H1 (cell line): Measurements from ENCODE around the gene ZBTB14. TPM values are rescaled to one million over a fixed set of nuclear protein-coding genes. Genes with fewer than 3 reads are reported as not detected.

Experiments used
- CHD7 ChIP-seq: fragments of 300-600 bp; sonication (generic); IDR thresholded peaks from 2 replicates; pipeline ENCODE4 v1.7.1; 2012; ENCODE audit warnings: low read length, moderate library complexity, mild to moderate bottlenecking, inconsistent platforms; ENCODE audit not compliant: insufficient replicate concordance
- EP300 ChIP-seq, 2 experiments: IDR thresholded peaks; 1 replicate in 1 of 2; 2 replicates in 1 of 2; pipeline ENCODE4 v1.6.1; 2011 to 2012; ENCODE audit warnings: low read depth in 2 of 2, low read length in 2 of 2, mild to moderate bottlenecking in 2 of 2, borderline replicate concordance in 1 of 2, inconsistent platforms in 1 of 2, moderate library complexity in 1 of 2
- RAD21 ChIP-seq, 2 experiments: IDR thresholded peaks in 1 of 2; conservative IDR thresholded peaks in 1 of 2; 2 replicates each; pipeline ENCODE4 v1.6.1; 2011; ENCODE audit warnings: low read depth in 2 of 2, low read length in 2 of 2, improper control_type of control experiment in 1 of 2, inconsistent platforms in 1 of 2, mild to moderate bottlenecking in 1 of 2, moderate library complexity in 1 of 2
- SP1 ChIP-seq: IDR thresholded peaks from 2 replicates; pipeline ENCODE4 v1.6.1; 2011; ENCODE audit warnings: low read depth, low read length
- polyA plus RNA-seq, 7 experiments: library from polyadenylated mRNA; depleted of rRNA in 3 of 7; stranded (reverse) in 5 of 7; unstranded in 2 of 7; fragments of >200 nt in 5 of 7; fragments of 200-250 nt in 2 of 7; gene quantifications; 1 replicate in 5 of 7; 2 replicates in 1 of 7; 4 replicates in 1 of 7; pipeline versions ENCODE4 v1.2.1 to v1.2.3, GENCODE V29; 2011 to 2013; ENCODE audit warnings: missing spikeins in 2 of 7, mixed read lengths in 2 of 7
- total RNA-seq: library from RNA; stranded (reverse); fragmentation: NEBNext Ultra II Directional; extraction: Animal tissue kit (Norgen Biotek cat#: 25700); gene quantifications from 2 replicates; pipeline ENCODE4 v1.2.1, GENCODE V29; 2021

The ZBTB14 gene
- total and polyA plus RNA-seq, 2 of the 8 experiments (the other 6 are each of a cell fraction or from before 2014, with no cell fraction given): 5.2 to 18.3 TPM

GRCh38 chr18:5276947-5277346 lies 18.6 kb downstream of the ZBTB14 start (continued):
- TF ChIP-seq CHD7 (peak; percentile 45), RAD21 (IDR thresholded peaks at IDR 0.05 in 1 of 2, conservative IDR thresholded peaks at IDR 0.05 in 1 of 2; ENCODE audit: low read depth in 2 of 2, low read length in 2 of 2) (no peak), SP1 (peak; percentile 29; the same call in 1 of the 2 replicates), EP300 (IDR thresholded peaks at IDR 0.05; ENCODE audit: borderline replicate concordance in 1 of 2, low read depth in 2 of 2, low read length in 2 of 2) (peak in 1 of 2 experiments; percentile 20; a peak in 1 of 3 replicates)
